Fibroblast of lung (primary cell): ENCODE data around the gene ETV6.

Experiments
- EZH2 ChIP-seq: IDR thresholded peaks from 2 replicates; pipeline ENCODE4 v1.5.1; 2012; ENCODE audit warnings: low read length, control low read depth, mild to moderate bottlenecking; ENCODE audit errors: missing control alignments
- TF ChIP-seq, protein P1 (sequence below), 2 donors: IDR thresholded peaks in 1 of 2; conservative IDR thresholded peaks in 1 of 2; 1 replicate in 1 of 2; 2 replicates in 1 of 2; pipeline ENCODE4 v1.5.1; 2011 to 2012; ENCODE audit warnings: low read length in 2 of 2, control low read depth in 1 of 2, inconsistent platforms in 1 of 2, low read depth in 1 of 2, mild to moderate bottlenecking in 1 of 2

DNA sequence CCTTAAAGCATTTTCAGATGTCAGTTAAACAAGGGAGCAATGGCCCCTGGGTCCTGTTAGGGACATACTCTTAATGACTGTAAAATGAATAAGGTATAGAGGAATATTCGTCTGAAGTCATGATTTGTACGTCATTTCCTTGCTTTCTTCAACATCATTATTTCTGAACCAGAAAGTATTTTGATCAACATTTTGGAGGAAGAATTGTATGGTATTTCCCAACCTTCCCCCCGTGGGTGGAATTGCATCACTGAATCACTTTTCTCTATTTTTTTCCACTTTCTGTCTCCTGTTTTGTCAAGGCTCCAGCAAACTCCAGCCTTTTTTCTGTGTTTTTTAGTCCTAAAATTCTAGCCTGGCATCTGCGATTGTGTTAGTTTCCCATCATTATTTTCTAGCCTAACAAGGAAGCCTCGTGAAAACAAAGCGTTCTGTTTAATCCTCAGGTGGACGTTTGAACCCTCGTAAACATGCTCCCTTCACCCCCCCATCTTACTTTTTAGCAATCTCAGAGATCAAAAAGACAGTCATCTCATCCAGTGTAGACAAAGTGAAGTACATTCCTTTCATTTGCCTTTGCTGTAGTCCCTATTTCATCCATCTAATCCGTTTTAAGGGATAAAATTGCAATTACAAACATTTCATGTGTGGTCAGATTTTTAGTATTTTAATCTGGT lies 62.3 kb downstream of the ETV6 start:
- TF ChIP-seq, protein P1, sequence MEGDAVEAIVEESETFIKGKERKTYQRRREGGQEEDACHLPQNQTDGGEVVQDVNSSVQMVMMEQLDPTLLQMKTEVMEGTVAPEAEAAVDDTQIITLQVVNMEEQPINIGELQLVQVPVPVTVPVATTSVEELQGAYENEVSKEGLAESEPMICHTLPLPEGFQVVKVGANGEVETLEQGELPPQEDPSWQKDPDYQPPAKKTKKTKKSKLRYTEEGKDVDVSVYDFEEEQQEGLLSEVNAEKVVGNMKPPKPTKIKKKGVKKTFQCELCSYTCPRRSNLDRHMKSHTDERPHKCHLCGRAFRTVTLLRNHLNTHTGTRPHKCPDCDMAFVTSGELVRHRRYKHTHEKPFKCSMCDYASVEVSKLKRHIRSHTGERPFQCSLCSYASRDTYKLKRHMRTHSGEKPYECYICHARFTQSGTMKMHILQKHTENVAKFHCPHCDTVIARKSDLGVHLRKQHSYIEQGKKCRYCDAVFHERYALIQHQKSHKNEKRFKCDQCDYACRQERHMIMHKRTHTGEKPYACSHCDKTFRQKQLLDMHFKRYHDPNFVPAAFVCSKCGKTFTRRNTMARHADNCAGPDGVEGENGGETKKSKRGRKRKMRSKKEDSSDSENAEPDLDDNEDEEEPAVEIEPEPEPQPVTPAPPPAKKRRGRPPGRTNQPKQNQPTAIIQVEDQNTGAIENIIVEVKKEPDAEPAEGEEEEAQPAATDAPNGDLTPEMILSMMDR (conservative IDR thresholded peaks at IDR 0.05 in 1 of 2, IDR thresholded peaks at IDR 0.05 in 1 of 2; ENCODE audit: low read depth in 1 of 2, low read length in 2 of 2) = no peak
- TF ChIP-seq EZH2 = no peak
